Retinal pigment epithelial cell (primary cell): ENCODE data around the gene PHEX.

Experiments used
- DNase-seq: peaks from one replicate; pipeline ENCODE4 v3.0.0-alpha.2; 2010; ENCODE audit warnings: low read depth
- H3K4me3 ChIP-seq: 2 replicates; pipeline ENCODE4 v1.5.1; 2011; ENCODE audit warnings: mild to moderate bottlenecking, low read length, control low read depth, moderate library complexity
- TF ChIP-seq, protein P1 (sequence below): conservative IDR thresholded peaks from 2 replicates; pipeline ENCODE4 v1.5.1; 2011; ENCODE audit warnings: low read depth, low read length, control low read depth, inconsistent platforms

Gene PHEX

DNA sequence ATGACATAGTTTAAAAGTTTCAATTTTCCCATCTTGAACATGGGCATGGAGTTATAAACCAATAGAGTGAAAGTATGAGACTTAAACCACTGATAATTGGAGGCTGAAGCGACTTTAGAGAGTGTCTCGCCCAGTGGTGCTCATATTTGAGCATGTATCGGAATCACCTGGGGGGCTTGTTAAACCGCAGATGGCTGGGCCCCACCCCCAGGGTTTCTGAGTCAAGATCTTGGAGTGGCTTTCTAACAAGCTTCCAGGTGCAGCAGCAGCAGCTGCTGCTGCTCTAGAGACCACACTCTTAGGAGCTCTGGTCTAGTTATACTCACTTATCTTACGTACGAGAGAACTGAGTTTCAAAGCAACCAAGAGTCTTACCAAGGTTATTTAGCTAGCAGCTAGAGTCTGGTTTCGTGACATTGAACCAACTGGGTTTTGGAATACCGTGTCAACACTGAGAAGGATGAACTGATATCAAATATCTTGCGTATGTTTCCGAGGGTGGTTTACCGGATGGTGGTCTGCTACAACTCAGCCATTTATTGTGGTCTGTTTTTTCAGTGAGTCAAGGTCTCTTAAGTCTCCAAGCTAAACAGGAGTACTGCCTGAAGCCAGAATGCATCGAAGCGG, 5.9 kb downstream of the PHEX start:
- no peak for DNase-seq
- H3K4me3 ChIP-seq, result no peak overlapping the region
- TF ChIP-seq, protein P1, sequence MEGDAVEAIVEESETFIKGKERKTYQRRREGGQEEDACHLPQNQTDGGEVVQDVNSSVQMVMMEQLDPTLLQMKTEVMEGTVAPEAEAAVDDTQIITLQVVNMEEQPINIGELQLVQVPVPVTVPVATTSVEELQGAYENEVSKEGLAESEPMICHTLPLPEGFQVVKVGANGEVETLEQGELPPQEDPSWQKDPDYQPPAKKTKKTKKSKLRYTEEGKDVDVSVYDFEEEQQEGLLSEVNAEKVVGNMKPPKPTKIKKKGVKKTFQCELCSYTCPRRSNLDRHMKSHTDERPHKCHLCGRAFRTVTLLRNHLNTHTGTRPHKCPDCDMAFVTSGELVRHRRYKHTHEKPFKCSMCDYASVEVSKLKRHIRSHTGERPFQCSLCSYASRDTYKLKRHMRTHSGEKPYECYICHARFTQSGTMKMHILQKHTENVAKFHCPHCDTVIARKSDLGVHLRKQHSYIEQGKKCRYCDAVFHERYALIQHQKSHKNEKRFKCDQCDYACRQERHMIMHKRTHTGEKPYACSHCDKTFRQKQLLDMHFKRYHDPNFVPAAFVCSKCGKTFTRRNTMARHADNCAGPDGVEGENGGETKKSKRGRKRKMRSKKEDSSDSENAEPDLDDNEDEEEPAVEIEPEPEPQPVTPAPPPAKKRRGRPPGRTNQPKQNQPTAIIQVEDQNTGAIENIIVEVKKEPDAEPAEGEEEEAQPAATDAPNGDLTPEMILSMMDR, result no peak

DNA sequence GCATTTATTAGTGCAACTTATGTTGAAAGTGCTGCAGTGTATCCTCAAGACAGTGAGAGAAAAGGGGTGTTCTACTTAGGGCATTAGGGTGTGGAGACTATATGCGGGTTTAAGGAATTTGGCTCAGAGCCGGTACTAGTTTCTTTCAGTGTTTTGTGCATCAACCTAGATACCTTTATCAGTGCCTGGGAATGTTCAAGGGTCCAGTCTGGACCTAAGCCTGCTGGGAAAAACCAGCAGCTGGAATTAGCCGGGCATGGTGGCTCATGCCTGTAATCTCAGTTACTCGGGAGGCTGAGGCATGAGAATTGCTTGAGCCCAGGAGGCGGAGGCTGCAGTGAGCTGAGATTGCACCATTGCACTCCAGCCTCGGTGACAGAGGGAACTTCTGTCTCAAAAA, 7.4 kb downstream of the PHEX start:
- no peak overlapping the region for H3K4me3 ChIP-seq
- no peak for DNase-seq
- TF ChIP-seq, protein P1, result no peak

DNA sequence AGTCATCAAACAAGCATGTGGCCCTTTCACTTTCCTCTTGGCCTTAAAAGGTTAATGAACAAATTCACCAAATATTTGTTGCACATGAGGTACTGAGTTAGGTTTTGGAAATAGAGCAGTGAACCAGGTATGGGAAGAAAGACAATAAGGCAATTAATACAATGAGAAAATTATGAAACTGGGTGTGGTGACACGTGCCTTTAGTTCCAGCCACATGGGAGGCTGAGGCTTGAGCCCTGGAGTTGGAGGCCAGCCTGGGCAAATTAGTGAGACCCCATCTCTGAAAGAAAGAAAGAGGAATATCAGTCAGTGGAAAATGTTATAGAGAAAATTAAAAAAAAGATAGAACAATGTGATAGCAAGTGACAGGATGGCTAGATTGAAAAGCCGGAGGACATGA, 8.1 kb downstream of the PHEX start:
- DNase-seq, result no peak
- TF ChIP-seq, protein P1, result no peak
- H3K4me3 ChIP-seq, result no peak overlapping the region

DNA sequence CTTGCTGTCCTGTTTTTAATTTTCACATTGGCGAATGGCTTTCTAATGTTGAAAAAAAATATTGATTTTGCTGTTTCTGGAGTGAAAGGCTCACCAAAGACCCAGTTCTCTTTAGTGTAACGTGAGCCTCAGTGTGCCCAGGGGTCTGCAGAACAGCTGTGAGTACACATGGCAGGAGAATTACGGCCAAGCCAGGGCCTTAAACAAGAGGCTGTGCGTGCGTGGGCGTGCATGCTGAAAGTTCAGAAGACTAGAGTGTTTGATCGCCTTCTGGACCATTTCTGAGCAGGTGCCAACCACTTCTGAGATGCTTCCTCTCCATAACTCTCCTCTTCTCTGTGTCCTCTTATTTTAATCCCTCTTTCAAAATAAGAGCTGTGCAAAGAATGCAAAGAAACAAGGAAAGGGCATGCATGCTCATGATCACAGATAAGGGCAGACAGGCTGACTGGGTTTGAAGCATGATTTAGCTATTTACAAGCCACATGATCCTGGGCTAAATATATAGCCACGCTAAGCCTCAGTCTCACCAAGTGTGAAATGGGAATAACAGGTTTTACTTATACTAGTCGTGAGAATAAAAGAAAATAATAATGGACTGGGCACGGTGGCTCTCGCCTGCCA, 9.9 kb downstream of the PHEX start:
- no peak for DNase-seq

DNA sequence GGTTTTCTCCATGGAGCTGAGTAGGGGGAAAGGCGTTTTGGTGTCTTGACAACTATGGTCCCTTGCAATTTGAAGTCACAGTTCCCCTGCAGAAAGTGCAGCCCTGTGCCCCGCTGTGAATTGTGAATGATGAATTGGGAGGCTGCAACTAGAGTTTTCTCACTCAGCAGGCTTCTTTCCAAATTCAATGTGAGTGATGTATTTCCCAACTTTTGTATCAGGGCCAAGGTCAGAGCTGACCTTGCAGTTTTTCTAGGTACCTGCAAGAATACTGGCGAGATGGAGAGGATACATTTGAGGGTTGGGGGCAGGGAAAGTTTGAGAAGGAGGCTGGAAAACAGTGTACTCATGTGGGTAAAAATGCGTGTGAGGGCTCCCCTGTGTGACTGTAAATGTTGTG, 11.7 kb downstream of the PHEX start:
- no peak overlapping the region for H3K4me3 ChIP-seq
- TF ChIP-seq, protein P1, result no peak

More for the DNA sequence above, 9.9 kb downstream of the PHEX start:
- TF ChIP-seq, protein P1, result no peak
- no peak overlapping the region for H3K4me3 ChIP-seq

DNA sequence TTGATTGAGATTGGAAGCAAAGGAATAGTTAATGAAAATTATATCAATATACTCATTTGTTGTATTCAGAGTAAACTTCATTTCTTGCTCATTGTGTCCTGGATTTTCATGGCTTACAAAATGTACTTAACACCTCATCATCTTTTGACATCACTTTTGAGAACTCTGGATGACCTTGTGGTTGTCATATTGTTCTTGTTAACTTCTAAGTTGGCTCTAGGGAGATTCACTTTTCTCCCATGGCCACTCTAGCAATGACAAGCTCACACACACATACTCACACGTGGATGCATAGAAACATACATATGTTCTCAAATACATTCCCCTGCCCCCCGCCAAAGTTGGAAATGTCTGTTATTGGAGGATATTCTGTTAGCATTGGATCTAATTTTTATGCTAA, 15.3 kb downstream of the PHEX start:
- TF ChIP-seq, protein P1, result no peak

More for the DNA sequence above, 11.7 kb downstream of the PHEX start:
- DNase-seq, result no peak

DNA sequence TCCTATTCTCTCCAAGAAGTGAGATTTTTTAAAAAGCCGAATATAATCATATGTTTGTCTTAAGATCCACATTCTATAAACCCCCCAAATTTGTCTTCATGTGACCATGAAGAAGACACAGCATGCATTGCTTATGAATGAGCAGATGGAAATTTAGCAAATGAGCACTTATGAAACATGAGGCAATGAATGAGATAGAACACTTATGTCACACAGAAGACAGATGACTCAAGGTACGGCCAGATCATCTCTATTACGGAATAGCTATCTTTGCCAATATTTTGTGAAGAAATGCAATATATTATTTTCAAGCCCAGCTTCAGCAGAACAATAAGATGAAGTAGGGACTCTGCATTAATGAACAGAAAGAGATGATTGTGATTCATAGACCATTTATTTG, 21.4 kb downstream of the PHEX start:
- TF ChIP-seq, protein P1, result no peak

More for the DNA sequence above, 15.3 kb downstream of the PHEX start:
- no peak for DNase-seq
- H3K4me3 ChIP-seq, result no peak overlapping the region

More for the DNA sequence above, 21.4 kb downstream of the PHEX start:
- no peak for DNase-seq
- no peak overlapping the region for H3K4me3 ChIP-seq
